HG02610 (cell line): ENCODE results near the gene ACBD3.
A peak's percentile ranks its signal among the peaks of the same experiment; 100 is the strongest.
"Not testable (repeated sequence)": the region's sequence is repeated elsewhere in the genome, so short reads cannot be mapped to it uniquely, and the experiment has no call there.

Experiments used
- ATAC-seq: cut with Tn5 transposase; IDR thresholded peaks from one replicate; pipeline ENCODE4 v1.9.1; 2021; ENCODE audit warnings: mild to moderate bottlenecking, moderate library complexity; ENCODE audit not compliant: unreplicated experiment

ACBD3 gene

GRCh38 chr1:226186124-226187018, at the start of gene ACBD3:
TSS of gene ACBD3 (minus strand) at chr1:226186741. CDS start at chr1:226186675, 66 bp downstream.
- peak; percentile 96 for ATAC-seq

GRCh38 chr1:226233806-226234205, 47.3 kb upstream of the ACBD3 start:
- no peak for ATAC-seq

GRCh38 chr1:226233293-226233692, 46.8 kb upstream of the ACBD3 start:
- no peak for ATAC-seq

GRCh38 chr1:226226601-226227000, 40.1 kb upstream of the ACBD3 start:
- ATAC-seq, result no peak

- ATAC-seq, result peak; percentile 66
These were observed 37.3 kb upstream of the ACBD3 start for GRCh38 chr1:226223786-226224244.

GRCh38 chr1:226223157-226223785, 36.7 kb upstream of the ACBD3 start, which contains the start of gene MIXL1:
TSS of gene MIXL1 (plus strand) at chr1:226223664. CDS start at chr1:226223682, 18 bp downstream.
- ATAC-seq, result peak; percentile 30

- ATAC-seq, result no peak
These were observed 36.1 kb upstream of the ACBD3 start for GRCh38 chr1:226222686-226223085.

GRCh38 chr1:226220473-226221189, 34.1 kb upstream of the ACBD3 start:
- ATAC-seq, result no peak

- ATAC-seq, result no peak
These were observed 30.7 kb upstream of the ACBD3 start for GRCh38 chr1:226217273-226217672.

- no peak for ATAC-seq
These were observed 29.5 kb upstream of the ACBD3 start for GRCh38 chr1:226216056-226216455.

GRCh38 chr1:226215239-226215638, 28.7 kb upstream of the ACBD3 start:
- peak; percentile 53 for ATAC-seq

- ATAC-seq, result no peak
These were observed 26.0 kb upstream of the ACBD3 start for GRCh38 chr1:226212545-226212944.

- no peak for ATAC-seq
These were observed 24.8 kb upstream of the ACBD3 start for GRCh38 chr1:226211181-226211821.

GRCh38 chr1:226210571-226211176, 24.1 kb upstream of the ACBD3 start:
- no peak for ATAC-seq

- no peak for ATAC-seq
These were observed 22.9 kb upstream of the ACBD3 start for GRCh38 chr1:226209307-226210059.

GRCh38 chr1:226207048-226207447, 20.5 kb upstream of the ACBD3 start:
- no peak for ATAC-seq

GRCh38 chr1:226204198-226204597, 17.7 kb upstream of the ACBD3 start:
- no peak for ATAC-seq

- ATAC-seq, result no peak
These were observed 17.1 kb upstream of the ACBD3 start for GRCh38 chr1:226203655-226204054.

- no peak for ATAC-seq
These were observed 16.7 kb upstream of the ACBD3 start for GRCh38 chr1:226203240-226203639.

- ATAC-seq, result not testable (repeated sequence)
These were observed 16.1 kb upstream of the ACBD3 start for GRCh38 chr1:226202666-226203065.
